GM12872 (cell line): Measurements from ENCODE around the gene ZNF816.

Experiments
- TF ChIP-seq, protein P1 (sequence below): IDR thresholded peaks from 3 replicates; pipeline ENCODE4 v1.5.1; 2011; ENCODE audit warnings: low read depth, mild to moderate bottlenecking, low read length, moderate library complexity; ENCODE audit not compliant: insufficient read depth

Gene ZNF816

DNA sequence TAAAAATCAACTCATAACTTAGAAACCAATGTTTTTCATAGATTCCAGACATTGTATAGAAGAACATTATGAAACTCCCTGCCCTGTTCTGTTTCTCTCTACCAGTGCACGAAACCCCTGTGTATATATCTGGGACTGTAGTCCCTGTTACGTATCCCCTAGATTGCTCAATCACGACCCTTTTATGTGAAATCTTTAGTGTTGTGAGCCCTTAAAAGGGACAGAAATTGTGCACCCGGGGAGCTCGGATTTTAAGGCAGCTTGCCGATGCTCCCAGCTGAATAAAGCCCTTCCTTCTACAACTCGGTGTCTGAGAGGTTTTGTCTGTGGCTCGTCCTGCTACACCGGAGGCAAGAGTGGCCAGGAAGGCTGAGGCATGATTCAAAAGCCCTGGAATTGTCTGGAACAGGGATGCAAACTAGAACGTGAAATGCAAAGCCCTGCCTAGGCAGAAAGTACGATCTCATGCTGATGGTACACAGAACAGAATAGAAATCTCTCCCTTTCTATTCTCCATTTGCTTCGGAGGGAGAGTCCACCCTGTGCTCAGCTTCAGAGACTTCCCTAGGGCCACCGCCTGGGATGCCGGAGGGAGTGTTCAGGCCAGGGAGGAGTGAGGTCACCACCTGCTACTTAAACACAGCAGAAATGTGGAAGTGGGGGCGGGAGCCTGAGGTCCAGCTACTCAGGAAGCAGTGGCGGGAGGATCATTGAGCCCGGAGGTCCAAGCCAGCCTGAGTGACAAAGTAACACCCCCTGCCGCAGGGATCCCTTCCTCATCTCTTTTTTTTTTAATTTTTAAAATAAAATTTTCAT is 38.7 kb downstream of the ZNF816 start:
- TF ChIP-seq, protein P1, sequence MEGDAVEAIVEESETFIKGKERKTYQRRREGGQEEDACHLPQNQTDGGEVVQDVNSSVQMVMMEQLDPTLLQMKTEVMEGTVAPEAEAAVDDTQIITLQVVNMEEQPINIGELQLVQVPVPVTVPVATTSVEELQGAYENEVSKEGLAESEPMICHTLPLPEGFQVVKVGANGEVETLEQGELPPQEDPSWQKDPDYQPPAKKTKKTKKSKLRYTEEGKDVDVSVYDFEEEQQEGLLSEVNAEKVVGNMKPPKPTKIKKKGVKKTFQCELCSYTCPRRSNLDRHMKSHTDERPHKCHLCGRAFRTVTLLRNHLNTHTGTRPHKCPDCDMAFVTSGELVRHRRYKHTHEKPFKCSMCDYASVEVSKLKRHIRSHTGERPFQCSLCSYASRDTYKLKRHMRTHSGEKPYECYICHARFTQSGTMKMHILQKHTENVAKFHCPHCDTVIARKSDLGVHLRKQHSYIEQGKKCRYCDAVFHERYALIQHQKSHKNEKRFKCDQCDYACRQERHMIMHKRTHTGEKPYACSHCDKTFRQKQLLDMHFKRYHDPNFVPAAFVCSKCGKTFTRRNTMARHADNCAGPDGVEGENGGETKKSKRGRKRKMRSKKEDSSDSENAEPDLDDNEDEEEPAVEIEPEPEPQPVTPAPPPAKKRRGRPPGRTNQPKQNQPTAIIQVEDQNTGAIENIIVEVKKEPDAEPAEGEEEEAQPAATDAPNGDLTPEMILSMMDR: no peak

- TF ChIP-seq, protein P1: no peak
These were observed 39.6 kb downstream of the ZNF816 start, which contains the start of gene ZNF888 for GRCh38 chr19:52922841-52923777. Gene ZNF888, minus strand, starts transcription at chr19:52923428. Its CDS starts 5,555 bp downstream, at chr19:52917873.

- TF ChIP-seq, protein P1: no peak
These were observed 45.1 kb downstream of the ZNF816 start for GRCh38 chr19:52917531-52917930.

DNA sequence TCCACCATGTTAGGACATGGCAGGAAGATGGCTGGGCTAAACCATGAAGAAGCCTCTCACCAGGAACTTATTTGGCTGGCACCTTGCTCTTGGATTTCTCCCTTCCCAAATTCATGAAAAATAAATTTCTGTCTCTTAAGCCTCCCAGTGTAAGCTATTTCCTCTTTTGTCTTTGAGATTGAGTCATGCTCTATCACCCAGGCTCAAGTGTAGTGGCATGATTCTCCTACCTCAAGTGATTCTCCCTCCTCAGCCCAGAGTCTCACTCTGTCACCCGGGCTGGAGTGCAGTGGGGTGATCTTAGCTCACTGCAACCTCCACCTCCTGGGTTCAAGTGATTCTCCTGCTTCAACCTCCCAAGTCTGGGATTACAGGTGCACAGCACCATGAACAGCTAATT is 52.0 kb downstream of the ZNF816 start:
- TF ChIP-seq, protein P1: no peak

- TF ChIP-seq, protein P1: no peak
These were observed 60.8 kb downstream of the ZNF816 start for GRCh38 chr19:52901842-52902241.
